Smooth muscle cell (in vitro differentiated cells): ENCODE data around the gene UTF1. TPM values are rescaled to one million over a fixed set of nuclear protein-coding genes. Genes with fewer than 3 reads are reported as not detected.

Source experiments
- DNase-seq: peaks from one replicate; lab custom pipeline; 2025; ENCODE audit not compliant: unreplicated experiment; lab: John Stamatoyannopoulos, UW
- H2AFZ ChIP-seq: fragments of 200-600 bp; sonication (generic); 2 replicates; pipeline ENCODE4 v1.6.0; 2016; ENCODE audit warnings: antibody characterized with exemption, low read depth, mild to moderate bottlenecking
- H3F3A ChIP-seq: fragments of 200-600 bp; sonication (generic); 2 replicates; pipeline ENCODE4 v1.6.0; 2017; ENCODE audit warnings: antibody characterized with exemption, low read depth
- H3K27ac ChIP-seq: fragments of 200-600 bp; sonication (generic); 2 replicates; pipeline ENCODE4 v1.5.1; 2016; ENCODE audit warnings: low read depth, mild to moderate bottlenecking
- H3K27me3 ChIP-seq: fragments of 200-600 bp; sonication (generic); 2 replicates; pipeline ENCODE4 v1.6.1; 2016; ENCODE audit warnings: low read depth, mild to moderate bottlenecking
- H3K36me3 ChIP-seq: fragments of 200-600 bp; sonication (generic); 2 replicates; pipeline ENCODE4 v1.5.1; 2016; ENCODE audit warnings: low read depth
- H3K4me1 ChIP-seq: fragments of 200-600 bp; sonication (generic); 2 replicates; pipeline ENCODE4 v1.5.1; 2016; ENCODE audit warnings: low read depth
- H3K4me2 ChIP-seq: fragments of 200-600 bp; sonication (generic); 2 replicates; pipeline ENCODE4 v1.6.0; 2016; ENCODE audit warnings: mild to moderate bottlenecking
- H3K4me3 ChIP-seq: fragments of 200-600 bp; sonication (generic); 2 replicates; pipeline ENCODE4 v1.5.1; 2016; ENCODE audit warnings: mild to moderate bottlenecking
- H3K79me2 ChIP-seq: fragments of 200-600 bp; sonication (generic); 2 replicates; pipeline ENCODE4 v1.6.0; 2016; ENCODE audit warnings: low read depth, mild to moderate bottlenecking
- H3K9ac ChIP-seq: fragments of 200-600 bp; sonication (generic); 2 replicates; pipeline ENCODE4 v1.6.0; 2016; ENCODE audit warnings: low read depth
- H3K9me3 ChIP-seq: fragments of 200-600 bp; sonication (generic); replicated peaks from 2 replicates; pipeline ENCODE4 v1.5.1; 2016; ENCODE audit warnings: low read depth
- H4K20me1 ChIP-seq: fragments of 200-600 bp; sonication (generic); 2 replicates; pipeline ENCODE4 v1.6.0; 2016; ENCODE audit warnings: low read depth
- CTCF ChIP-seq: fragments of 200-600 bp; sonication (generic); IDR thresholded peaks from 2 replicates; pipeline ENCODE4 v1.5.1; 2017; ENCODE audit warnings: borderline replicate concordance, mild to moderate bottlenecking, antibody characterized with exemption; ENCODE audit not compliant: insufficient read depth, poor library complexity, severe bottlenecking
- WGBS: methylation state at CpG from one replicate; pipeline ENCODE4 v1.1.7; 2016; ENCODE audit warnings: low lambda C conversion rate; 5-methylcytosine and 5-hydroxymethylcytosine counted together
- polyA plus RNA-seq: library from polyadenylated mRNA; unstranded; fragments of >200 nt; fragmentation: Nextera tagmentation; extraction: Ambion mirVana; gene quantifications from 2 replicates; pipeline ENCODE4 v1.2.1, GENCODE V29; 2016
- total RNA-seq: library from RNA; depleted of rRNA; stranded (reverse); fragments of >200 nt; gene quantifications from 2 replicates; pipeline ENCODE4 v1.2.3, GENCODE V29; 2014

Gene UTF1
- total and polyA plus RNA-seq, 2 experiments from 2014 or later, result not detected

GRCh38 chr10:133236401-133237240 lies 6.6 kb downstream of the UTF1 start:
- DNase-seq, result no peak

GRCh38 chr10:133237241-133237587 lies 7.2 kb downstream of the UTF1 start:
- Histone ChIP-seq H2AFZ (no peak overlapping the region), H3K4me1 (peaks cover 23% of the 10 kb centered on the region), H3K4me3 (no peak overlapping the region), H3K79me2 (no peaks in the 10 kb centered on the region), H3K36me3 (no peaks in the 10 kb centered on the region), H3K27ac (no peak overlapping the region), H3K9me3 (no peaks in the 10 kb centered on the region), H3K4me2 (peak overlapping the region; percentile 82), H3K9ac (no peak overlapping the region), H4K20me1 (no peaks in the 10 kb centered on the region), H3F3A (no peaks in the 10 kb centered on the region), H3K27me3 (peaks cover 75% of the 10 kb centered on the region)
- WGBS, result under 1% methylated on average over 14 of the region's 32 CpGs
- DNase-seq, result no peak
- no peak for TF ChIP-seq CTCF

More at GRCh38 chr10:133236401-133237240, 6.6 kb downstream of the UTF1 start:
- H3F3A ChIP-seq, result no peaks in the 10 kb centered on the region
- H3K9me3 ChIP-seq, result no peaks in the 10 kb centered on the region
- no peaks in the 10 kb centered on the region for H3K79me2 ChIP-seq
- H3K27me3 ChIP-seq, result peaks cover 81% of the 10 kb centered on the region
- no peak overlapping the region for H3K9ac ChIP-seq
- no peaks in the 10 kb centered on the region for H4K20me1 ChIP-seq
- H3K27ac ChIP-seq, result no peak overlapping the region
- no peak overlapping the region for H2AFZ ChIP-seq
- peak overlapping the region; percentile 82 for H3K4me2 ChIP-seq
- WGBS, result 1% methylated on average over 87 of the region's 103 CpGs
- H3K4me1 ChIP-seq, result peaks cover 23% of the 10 kb centered on the region
- no peak for TF ChIP-seq CTCF
- H3K36me3 ChIP-seq, result no peaks in the 10 kb centered on the region
- H3K4me3 ChIP-seq, result peak overlapping the region; percentile 35

- no peak within 1 kb of the TSS for H3K9ac ChIP-seq
- peak within 1 kb of the TSS; percentile 82 for H3K4me2 ChIP-seq
- H3K36me3 ChIP-seq, result no peaks in the 10 kb centered on the region
- no peak for DNase-seq
- no peak within 1 kb of the TSS for H2AFZ ChIP-seq
- H3K9me3 ChIP-seq, result no peaks in the 10 kb centered on the region
- TF ChIP-seq CTCF, result no peak
- peak within 1 kb of the TSS; percentile 35 for H3K4me3 ChIP-seq
- H3K4me1 ChIP-seq, result peaks cover 23% of the 10 kb centered on the region
- H3K27me3 ChIP-seq, result peaks cover 69% of the 10 kb centered on the region
- no peaks in the 10 kb centered on the region for H4K20me1 ChIP-seq
- no peak within 1 kb of the TSS for H3K27ac ChIP-seq
- H3F3A ChIP-seq, result no peaks in the 10 kb centered on the region
- WGBS, result 4% methylated on average over 42 of the region's 60 CpGs
- H3K79me2 ChIP-seq, result no peaks in the 10 kb centered on the region
Measured at GRCh38 chr10:133237588-133238465, 7.8 kb downstream of the UTF1 start, which contains the start of gene VENTX. Gene VENTX, plus strand, starts transcription at chr10:133237855. Its CDS starts 60 bp downstream, at chr10:133237915.
